ENCODE measurements around the gene MIDN. TPM values are rescaled to one million over a fixed set of nuclear protein-coding genes. Genes with fewer than 3 reads are reported as not detected.

MIDN gene
- total and polyA plus RNA-seq, 4 donors, result 39.7 to 185 (median 58.7) TPM

GRCh38 chr19:1236576-1236975, 11.8 kb upstream of the MIDN start:
- no peak overlapping the region for H3K27ac ChIP-seq (ENCODE audit: low read depth in 1 of 2, low read length in 1 of 2)
- H3K4me3 ChIP-seq, result no peak overlapping the region
- TF ChIP-seq, protein P1, sequence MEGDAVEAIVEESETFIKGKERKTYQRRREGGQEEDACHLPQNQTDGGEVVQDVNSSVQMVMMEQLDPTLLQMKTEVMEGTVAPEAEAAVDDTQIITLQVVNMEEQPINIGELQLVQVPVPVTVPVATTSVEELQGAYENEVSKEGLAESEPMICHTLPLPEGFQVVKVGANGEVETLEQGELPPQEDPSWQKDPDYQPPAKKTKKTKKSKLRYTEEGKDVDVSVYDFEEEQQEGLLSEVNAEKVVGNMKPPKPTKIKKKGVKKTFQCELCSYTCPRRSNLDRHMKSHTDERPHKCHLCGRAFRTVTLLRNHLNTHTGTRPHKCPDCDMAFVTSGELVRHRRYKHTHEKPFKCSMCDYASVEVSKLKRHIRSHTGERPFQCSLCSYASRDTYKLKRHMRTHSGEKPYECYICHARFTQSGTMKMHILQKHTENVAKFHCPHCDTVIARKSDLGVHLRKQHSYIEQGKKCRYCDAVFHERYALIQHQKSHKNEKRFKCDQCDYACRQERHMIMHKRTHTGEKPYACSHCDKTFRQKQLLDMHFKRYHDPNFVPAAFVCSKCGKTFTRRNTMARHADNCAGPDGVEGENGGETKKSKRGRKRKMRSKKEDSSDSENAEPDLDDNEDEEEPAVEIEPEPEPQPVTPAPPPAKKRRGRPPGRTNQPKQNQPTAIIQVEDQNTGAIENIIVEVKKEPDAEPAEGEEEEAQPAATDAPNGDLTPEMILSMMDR (IDR thresholded peaks at IDR 0.05; ENCODE audit: control extremely low read depth, extremely low read depth), result no peak
- DNase-seq (peak in 1 of 3 donors; percentile 6), ATAC-seq (ENCODE audit: insufficient read depth, low FRiP score) (no peak)
- no peaks in the 10 kb centered on the region for H3K36me3 ChIP-seq (ENCODE audit: control insufficient read depth in 4 of 4, insufficient read depth in 4 of 4, low read length in 4 of 4)
- H3K27me3 ChIP-seq (ENCODE audit: control insufficient read depth in 3 of 3, insufficient read depth in 3 of 3, low read length in 2 of 3), result no peaks in the 10 kb centered on the region
- H3K9me3 ChIP-seq (ENCODE audit: control insufficient read depth in 4 of 4, insufficient read depth in 3 of 4, low read length in 3 of 4), result no peaks in the 10 kb centered on the region
- 21 to 62% methylated on average over 5 to 39 of the region's 42 CpGs for WGBS, 2 donors
- H3K4me1 ChIP-seq (ENCODE audit: control insufficient read depth in 5 of 5, insufficient read depth in 5 of 5, low read length in 5 of 5), result peaks cover 0 to 34% (median 12%) of the 10 kb centered on the region in 5 donors
- no peak overlapping the region for H3K9ac ChIP-seq (ENCODE audit: insufficient read depth in 1 of 2, low read length in 2 of 2)

- Histone ChIP-seq H3K27me3 (ENCODE audit: control insufficient read depth in 3 of 3, insufficient read depth in 3 of 3, low read length in 2 of 3) (no peaks in the 10 kb centered on the region), H3K27ac (ENCODE audit: low read depth in 1 of 2, low read length in 1 of 2) (no peak overlapping the region), H3K36me3 (ENCODE audit: control insufficient read depth in 4 of 4, insufficient read depth in 4 of 4, low read length in 4 of 4) (no peaks in the 10 kb centered on the region), H3K9me3 (ENCODE audit: control insufficient read depth in 4 of 4, insufficient read depth in 3 of 4, low read length in 3 of 4) (no peaks in the 10 kb centered on the region), H3K9ac (ENCODE audit: insufficient read depth in 1 of 2, low read length in 2 of 2) (no peak overlapping the region), H3K4me1 (ENCODE audit: control insufficient read depth in 5 of 5, insufficient read depth in 5 of 5, low read length in 5 of 5) (peaks cover 0 to 33% (median 12%) of the 10 kb centered on the region in 5 donors), H3K4me3 (peak overlapping the region; percentile 29)
- ATAC-seq (ENCODE audit: insufficient read depth, low FRiP score), result no peak
- DNase-seq, result peak; percentile 63 to 72 (median 68)
- WGBS, 2 donors, result 1 to 2% methylated on average over 32 to 60 of the region's 60 CpGs
- TF ChIP-seq, protein P1 (IDR thresholded peaks at IDR 0.05; ENCODE audit: control extremely low read depth, extremely low read depth), result no peak
Measured at GRCh38 chr19:1237027-1237659, 11.2 kb upstream of the MIDN start.

- Histone ChIP-seq H3K27ac (ENCODE audit: low read depth in 1 of 2, low read length in 1 of 2) (peak within 1 kb of the TSS in 1 of 2 donors; percentile 18), H3K27me3 (ENCODE audit: control insufficient read depth in 3 of 3, insufficient read depth in 3 of 3, low read length in 2 of 3) (no peaks in the 10 kb centered on the region), H3K4me3 (peak within 1 kb of the TSS; percentile 29), H3K4me1 (ENCODE audit: control insufficient read depth in 5 of 5, insufficient read depth in 5 of 5, low read length in 5 of 5) (peaks cover 0 to 30% (median 7%) of the 10 kb centered on the region in 5 donors), H3K9ac (ENCODE audit: insufficient read depth in 1 of 2, low read length in 2 of 2) (no peak within 1 kb of the TSS), H3K9me3 (ENCODE audit: control insufficient read depth in 4 of 4, insufficient read depth in 3 of 4, low read length in 3 of 4) (no peaks in the 10 kb centered on the region), H3K36me3 (ENCODE audit: control insufficient read depth in 4 of 4, insufficient read depth in 4 of 4, low read length in 4 of 4) (no peaks in the 10 kb centered on the region)
- peak in 2 of 3 donors; percentile 29 to 62 for DNase-seq
- TF ChIP-seq, protein P1 (IDR thresholded peaks at IDR 0.05; ENCODE audit: control extremely low read depth, extremely low read depth), result no peak
- ATAC-seq (ENCODE audit: insufficient read depth, low FRiP score), result no peak
- WGBS, 2 donors, result 1% methylated on average over 44 to 87 of the region's 87 CpGs
Measured at GRCh38 chr19:1237754-1238368, 10.5 kb upstream of the MIDN start, which contains the start of gene CBARP. Gene CBARP (minus strand): TSS chr19:1238005. CDS start chr19:1236100, 1,905 bp downstream.
